HG03432 (cell line): ENCODE results near the gene DIPK1B.

Source experiments
- ATAC-seq: cut with Tn5 transposase; IDR thresholded peaks from one replicate; pipeline ENCODE4 v1.9.1; 2021; ENCODE audit warnings: mild to moderate bottlenecking, moderate library complexity; ENCODE audit not compliant: unreplicated experiment

DIPK1B gene

DNA sequence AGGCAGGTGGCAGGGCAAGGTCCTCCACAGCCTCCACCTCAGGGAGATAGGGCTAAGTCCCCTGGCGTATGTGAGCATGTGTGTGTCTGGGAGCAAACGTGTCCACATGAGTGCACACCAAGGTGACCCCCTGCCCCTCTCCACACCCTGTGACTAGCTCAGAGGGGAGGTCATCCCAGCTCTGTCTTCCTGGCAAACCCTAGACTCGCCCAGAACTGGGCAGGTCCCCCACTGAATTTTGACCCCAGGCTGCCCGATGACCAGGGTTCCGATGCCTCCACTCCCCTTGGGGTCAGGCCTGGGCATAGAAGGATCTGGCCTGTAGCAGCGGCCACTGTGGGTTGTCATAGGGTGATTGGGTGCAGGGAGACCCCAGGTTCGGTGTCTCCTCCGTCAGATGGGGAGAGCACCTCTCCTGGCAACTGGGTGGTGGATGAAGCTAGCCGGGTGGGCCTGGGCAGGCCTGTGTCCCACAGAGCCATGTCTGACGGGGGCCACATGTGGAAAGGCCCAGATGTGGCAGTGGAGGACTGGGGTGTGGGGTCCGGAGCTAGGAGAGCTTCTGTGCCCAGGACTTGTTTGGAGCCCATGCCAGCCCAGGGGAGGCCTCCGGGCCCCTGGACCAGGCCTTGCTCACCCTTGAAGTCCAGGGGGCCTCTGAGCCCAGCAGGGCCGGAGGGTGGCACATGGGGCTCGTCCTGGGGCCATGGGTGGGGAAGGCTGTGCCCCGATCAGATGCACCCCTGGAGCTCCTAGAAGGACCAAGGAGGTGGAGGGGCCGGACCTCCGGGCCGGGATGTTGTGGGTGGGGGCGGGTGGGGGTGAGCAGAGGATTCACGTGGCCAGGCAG is 6.2 kb downstream of the DIPK1B start:
- no peak for ATAC-seq

DNA sequence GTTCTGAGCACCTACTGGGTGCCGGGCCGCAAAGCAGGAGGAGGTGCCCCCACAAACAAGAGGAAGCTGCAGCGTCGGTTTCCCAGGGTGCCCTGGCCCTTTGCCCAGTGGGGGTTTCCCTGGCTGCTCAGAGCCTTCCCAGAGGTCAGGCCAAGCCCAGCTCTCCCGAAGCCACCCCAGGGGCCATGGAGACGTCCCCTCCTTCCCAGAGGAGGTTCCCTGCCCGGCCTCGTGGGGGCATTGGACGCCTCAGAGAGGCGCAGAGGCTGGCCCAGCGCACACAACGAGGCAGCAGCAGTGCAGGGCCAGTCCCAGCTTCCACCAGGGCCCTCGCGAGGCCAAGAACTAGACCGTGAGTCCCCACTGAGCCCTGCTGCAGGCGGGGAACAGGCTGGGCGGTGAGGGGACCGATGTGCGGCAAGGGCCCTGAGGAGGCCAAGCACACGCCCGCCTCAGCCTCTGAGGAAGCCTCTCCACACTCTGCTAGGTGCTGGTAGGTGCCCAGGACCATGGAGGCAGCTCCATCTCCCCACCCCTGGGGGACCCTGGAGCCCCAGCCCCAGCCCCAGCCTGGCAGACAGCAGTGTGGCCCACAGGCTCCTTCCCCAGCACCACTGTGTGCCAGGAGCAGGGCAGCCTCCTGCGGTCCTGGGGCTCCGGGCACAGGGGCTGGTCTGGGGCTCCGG is 7.0 kb downstream of the DIPK1B start:
- no peak for ATAC-seq

DNA sequence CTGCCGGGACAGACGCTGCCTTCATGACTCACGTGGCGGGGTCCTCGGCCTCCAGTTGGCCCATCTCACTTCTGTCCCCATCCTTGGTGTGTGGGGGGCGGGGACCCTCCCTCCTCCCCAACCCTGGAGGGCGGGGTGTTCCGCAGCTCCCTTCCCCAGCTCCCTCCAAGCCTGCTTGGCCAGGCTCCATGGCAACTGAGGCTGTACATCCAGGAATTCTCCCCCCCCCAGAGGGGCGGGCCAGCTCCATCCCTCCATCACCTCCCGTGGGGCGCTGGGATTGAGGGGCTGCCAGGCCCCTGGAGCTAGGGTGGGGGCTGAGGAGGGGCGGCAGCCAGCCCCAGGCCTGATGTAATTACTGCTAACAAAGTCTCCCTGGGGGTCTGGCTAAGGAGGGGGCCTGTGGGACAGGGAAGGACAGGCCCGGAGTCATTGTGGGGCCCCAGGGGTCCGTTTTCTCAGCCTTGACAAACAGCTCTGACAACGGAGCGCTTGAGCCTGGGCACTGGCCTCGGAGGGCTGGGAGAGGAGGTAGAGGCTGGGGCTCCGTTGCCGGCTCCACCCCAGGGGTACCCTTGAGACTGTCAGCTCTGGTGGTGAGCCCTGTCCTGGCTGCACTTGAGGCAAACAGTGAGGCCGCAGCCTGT is 8.0 kb downstream of the DIPK1B start:
- ATAC-seq: no peak

DNA sequence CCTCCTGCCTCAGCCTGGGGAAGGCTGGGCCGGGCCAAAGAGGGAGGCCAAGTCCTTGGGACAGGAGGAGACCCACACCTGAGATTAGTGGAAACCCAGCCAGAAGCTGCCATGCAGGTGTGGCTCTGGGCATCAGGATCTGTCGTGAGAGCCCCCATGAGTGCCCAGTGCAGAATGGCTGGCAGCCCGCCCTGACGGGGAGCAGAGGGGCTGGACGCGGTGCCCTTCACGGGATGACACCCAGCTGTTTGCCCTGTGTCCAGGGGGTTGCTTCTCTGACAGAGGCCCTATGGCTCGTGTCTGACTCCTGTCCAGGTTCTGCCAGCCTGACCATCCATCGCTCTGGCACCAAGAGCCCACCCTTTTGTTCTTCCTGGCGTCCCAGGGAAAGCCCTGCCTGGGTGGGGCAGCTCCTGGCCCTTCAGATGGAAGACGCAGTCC is 8.5 kb downstream of the DIPK1B start:
- ATAC-seq: no peak

DNA sequence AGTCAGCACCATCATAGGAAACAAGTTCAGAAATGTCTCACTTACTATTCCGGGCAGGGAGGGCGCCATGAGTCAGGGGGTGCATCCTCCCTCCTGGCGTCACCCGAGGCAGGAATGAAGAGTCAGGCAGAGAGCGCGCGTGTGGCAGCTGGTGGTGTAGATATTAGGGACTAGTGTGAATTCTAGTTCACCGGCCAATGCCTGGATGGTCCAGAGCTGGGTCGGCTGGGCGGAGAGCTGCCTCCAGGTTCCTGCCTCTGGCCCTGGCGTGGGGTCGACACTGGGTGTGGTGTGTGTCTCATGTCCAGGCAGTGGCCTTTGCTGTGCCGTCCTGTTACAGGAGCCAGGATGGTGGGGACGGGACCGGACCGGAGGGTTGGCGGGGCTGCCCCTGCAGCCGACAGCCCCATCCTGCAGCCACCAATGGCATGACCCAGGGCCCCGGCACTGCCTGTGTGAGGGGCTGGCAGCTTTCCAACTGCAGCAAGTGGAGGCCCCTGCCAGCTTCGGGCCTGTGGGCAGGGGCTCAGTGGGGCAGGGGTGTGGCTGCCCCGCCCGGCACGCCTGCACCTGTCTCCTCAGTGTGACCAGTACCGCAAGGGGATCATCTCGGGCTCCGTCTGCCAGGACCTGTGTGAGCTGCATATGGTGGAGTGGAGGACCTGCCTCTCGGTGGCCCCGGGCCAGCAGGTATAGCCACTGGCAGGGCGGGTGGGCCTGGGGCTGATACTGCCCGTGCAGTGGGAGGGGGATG is 9.1 kb downstream of the DIPK1B start:
- ATAC-seq: no peak

DNA sequence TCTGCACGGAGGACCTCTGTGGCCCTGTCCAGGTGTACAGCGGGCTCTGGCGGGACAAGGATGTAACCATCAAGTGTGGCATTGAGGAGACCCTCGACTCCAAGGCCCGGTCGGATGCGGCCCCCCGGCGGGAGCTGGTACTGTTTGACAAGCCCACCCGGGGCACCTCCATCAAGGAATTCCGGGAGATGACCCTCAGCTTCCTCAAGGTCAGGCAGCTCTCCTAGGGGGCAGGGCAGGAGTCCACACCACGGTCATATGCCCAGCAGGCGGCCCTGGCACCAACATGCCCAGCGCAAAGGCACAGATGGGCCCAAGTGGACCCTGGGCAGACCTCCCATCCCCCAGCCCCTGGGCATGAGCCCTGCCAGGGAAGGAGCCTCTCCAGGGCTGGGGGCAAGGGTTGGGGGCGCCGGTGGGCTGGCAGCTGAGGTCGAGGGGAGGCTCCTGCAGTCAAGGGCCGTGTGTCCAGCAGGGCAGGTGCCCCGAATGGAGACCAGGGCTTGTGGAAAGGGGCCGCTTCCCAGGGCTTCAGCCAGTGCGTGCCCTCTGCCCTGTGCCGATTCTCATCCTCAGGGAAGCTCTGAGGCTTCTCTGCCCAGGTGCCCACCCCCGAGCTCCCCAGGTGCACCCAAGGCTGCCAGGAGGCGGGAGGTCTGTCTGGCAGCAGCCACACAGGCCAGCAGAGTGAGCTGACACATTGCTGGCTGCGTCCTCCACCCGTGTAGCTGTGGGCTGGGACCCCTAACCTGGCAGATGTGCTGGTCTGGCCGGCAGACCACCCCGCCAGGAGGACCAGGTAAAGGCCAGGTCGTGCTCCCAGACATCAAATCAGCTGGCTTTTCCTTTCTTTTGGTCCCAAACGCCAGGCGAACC is 10.0 kb downstream of the DIPK1B start:
- ATAC-seq: no peak

DNA sequence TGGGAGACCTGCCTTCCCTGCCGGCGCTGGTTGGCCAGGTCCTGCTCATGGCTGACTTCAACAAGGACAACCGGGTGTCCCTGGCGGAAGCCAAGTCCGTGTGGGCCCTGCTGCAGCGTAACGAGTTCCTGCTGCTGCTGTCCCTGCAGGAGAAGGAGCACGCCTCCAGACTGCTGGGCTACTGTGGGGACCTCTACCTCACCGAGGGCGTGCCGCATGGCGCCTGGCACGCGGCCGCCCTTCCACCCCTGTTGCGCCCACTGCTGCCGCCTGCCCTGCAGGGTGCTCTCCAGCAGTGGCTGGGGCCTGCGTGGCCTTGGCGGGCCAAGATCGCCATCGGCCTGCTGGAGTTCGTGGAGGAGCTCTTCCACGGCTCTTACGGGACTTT is 10.6 kb downstream of the DIPK1B start:
- no peak for ATAC-seq

DNA sequence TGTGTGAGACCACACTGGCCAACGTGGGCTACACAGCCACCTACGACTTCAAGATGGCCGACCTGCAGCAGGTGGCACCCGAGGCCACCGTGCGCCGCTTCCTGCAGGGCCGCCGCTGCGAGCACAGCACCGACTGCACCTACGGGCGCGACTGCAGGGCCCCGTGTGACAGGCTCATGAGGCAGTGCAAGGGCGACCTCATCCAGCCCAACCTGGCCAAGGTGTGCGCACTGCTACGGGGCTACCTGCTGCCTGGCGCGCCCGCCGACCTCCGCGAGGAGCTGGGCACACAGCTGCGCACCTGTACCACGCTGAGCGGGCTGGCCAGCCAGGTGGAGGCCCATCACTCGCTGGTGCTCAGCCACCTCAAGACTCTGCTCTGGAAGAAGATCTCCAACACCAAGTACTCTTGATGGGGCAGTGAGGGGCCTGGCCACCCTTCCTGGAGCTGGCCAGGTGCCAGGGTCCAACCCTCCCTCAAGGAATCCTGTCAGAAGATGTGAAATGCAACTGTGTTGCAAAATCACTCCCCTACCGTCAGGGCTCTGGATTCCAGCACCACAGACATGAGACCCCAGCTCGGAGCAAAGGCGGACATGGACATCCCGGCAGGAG is 11.1 kb downstream of the DIPK1B start:
- no peak for ATAC-seq

DNA sequence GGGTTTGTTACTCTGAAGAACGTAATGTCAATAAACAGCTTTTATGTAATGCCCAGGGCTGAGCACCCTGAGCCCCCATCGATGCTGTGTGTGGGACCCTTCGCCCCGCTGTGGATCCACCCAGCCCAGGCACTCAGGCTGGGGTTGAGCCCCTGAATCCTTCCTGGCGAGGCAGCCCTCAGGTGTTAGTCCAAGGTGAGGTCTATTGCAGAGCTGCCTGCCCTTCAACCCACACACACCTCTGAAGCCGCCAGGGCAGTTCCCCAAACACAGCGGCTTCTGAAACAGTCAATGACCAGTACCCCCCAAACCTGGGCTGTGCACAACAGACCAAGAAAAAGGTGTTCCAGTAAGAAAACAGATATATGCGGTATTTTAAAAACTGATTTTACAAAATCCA is 11.6 kb downstream of the DIPK1B start:
- ATAC-seq: no peak

DNA sequence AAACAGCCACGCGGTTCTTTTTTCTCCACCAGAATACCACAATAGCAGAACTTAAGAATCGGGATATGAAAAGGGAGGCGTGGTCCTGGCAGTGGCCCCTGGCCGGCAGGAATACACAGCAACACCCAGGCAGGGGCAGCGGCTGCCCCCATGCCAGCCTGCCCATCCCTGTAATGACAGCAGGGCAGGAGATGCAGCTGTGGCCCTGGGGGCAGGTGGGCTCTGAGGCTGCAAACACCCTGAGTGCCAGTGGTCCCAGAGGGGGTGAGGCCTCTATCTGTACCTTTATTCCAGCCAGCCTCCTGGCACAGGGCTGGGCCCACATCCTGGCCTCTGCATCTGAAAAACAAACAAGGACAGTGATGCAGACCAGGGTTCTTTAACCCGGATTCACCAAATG is 12.4 kb downstream of the DIPK1B start:
- ATAC-seq: no peak

DNA sequence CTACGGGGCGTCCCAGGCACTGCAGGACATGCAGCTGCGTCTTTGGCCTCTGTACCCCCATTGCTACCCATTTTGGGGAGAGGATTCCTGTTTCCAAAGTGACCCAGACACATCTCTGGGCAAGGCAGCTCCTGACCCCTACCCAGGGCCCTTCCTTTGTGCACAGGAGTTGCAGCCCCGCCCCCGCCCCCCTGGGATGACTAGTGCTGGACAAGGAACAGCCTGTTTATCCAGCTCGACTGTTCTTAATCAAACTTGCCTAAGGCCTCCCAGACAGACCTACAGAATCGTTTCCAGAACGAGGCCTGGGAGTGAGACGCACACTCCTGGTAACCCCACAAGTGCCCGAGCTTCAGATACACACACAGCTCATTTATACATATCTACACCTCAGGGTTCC is 13.2 kb downstream of the DIPK1B start:
- ATAC-seq: no peak

DNA sequence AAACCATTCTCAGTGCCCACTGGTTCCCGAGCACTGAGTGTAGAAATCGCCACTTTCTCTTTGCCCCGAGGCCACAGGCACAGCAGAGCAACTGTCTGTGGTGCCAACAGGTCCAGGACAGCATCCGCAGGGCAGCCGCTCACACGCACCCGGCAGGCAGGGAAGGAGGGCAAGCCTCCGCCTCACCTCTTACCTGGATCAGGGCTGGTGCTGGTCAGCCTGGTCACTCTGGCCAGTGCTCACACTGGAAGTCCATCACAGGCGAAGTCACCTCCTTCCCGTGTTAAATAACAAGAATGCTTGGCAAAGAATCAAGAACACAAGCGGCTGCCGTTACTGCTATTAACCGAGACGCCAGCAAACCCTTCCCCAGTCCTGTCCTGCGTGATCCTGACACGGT is 13.7 kb downstream of the DIPK1B start:
- ATAC-seq: no peak

DNA sequence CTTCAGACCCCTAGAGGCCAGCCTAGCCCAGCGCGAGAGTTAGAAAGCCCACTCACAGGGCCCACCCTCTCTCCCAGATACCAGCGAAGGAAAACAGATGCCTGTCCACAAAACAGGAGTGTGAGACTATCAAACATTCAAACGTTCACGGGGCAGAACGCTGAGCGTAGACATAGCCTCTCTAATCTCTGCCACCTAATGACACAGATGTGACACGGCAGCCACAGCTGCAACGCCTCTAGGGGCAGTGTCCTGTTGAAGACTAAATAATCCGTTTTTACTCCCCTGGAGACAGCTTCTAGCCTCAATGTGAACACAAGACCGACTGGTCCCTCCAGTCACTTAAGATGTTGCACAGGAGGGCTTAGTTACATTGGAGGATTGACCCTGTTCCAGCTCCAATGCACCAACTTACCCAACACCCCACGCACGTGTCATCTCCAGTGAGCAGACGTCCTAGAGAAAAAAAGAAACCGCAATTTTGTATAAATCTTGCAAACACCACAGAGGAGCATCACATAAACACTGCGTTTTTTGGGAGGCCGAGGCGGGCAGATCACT is 14.3 kb downstream of the DIPK1B start:
- no peak for ATAC-seq

DNA sequence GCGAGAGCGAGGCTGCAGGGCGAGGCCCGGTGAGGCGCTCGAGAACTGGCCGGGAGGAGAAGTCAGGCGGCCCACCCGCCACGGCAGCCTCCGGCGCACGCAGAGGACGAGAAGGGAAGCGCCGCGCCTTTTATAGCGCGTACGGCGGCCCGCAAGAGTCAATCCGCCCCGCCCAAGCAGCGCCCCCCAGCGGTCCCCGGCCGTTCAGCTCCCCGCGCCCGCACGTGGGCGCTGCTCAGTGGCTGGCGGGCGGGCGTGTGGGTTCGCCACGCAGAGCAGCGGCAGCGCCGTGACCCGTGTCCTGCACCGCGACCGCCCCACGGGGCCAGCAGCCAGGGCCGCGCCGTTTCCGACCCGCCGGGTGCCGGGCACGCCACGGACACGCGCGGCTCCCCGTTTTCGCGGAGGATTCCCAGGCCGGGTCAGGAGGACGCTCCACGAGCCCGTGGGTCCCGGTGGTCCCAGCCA is 15.7 kb downstream of the DIPK1B start:
- ATAC-seq: peak; percentile 74

DNA sequence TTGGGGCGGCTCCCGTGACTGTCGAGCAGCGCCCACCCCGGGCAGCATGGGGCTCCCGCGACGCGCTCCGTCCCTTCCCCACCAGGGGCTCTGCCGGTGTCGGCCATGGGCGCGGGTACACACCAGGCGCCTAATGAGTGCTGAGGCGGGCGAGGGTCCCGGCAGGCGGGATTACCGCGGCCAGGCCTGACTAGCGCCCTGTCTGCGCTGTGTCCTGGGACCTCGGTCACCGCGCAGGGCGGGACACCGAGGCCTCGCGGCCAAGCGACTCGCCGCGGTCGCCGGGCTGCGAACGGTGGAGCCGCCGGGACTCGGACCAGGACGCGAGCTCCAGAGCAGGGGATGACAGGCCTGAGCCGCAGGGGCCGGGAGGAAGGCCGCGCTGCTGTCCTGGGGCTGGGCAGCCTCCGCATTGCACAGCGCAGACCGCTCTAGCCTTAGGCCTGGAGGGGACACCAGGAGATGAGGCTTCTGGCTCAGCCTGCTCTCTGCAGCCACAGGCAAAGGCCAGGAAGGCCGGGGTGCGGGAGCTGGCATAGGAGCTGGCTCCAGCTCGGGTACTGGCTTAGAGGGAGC is 16.3 kb downstream of the DIPK1B start:
- ATAC-seq: peak; percentile 22

DNA sequence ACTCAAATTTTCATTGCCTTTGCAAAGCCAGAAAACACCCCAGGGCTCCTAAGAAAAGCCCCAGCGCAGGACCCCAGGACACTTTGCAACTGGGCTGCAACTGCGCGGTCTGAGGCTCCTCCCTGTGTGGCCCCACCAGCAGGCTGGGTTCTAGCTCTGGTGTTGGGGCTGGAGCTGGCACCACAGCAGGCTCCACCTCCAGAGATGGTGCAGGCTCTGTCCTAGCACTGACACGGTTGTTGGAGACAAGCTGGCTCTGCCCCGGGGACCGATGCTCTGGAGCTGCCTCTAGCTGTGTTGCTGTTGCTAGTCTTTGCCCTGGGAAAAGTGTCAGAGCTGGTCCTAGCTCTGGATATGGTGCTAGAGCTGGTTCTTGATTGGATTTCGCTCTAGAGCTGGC is 16.8 kb downstream of the DIPK1B start:
- no peak for ATAC-seq

DNA sequence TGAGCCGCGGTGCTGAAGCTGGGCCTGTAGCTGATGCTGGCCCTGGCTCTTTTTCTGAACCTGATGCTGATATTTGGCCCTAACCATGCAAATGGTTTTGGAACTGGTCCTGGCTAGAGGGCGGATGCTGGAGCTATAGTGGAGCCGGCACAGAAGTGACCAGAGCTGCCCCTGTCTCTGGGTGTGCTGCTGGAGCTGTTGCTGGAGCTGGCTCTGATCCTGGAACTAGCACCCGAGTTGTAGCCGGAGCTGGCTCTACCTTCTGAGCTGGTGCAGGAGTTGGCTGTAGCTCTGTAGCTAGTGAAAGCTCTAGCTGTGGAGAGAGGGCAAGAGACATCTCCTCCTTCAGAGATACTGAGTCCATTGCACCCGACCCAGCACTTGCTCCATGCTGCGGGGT is 17.6 kb downstream of the DIPK1B start:
- ATAC-seq: no peak

DNA sequence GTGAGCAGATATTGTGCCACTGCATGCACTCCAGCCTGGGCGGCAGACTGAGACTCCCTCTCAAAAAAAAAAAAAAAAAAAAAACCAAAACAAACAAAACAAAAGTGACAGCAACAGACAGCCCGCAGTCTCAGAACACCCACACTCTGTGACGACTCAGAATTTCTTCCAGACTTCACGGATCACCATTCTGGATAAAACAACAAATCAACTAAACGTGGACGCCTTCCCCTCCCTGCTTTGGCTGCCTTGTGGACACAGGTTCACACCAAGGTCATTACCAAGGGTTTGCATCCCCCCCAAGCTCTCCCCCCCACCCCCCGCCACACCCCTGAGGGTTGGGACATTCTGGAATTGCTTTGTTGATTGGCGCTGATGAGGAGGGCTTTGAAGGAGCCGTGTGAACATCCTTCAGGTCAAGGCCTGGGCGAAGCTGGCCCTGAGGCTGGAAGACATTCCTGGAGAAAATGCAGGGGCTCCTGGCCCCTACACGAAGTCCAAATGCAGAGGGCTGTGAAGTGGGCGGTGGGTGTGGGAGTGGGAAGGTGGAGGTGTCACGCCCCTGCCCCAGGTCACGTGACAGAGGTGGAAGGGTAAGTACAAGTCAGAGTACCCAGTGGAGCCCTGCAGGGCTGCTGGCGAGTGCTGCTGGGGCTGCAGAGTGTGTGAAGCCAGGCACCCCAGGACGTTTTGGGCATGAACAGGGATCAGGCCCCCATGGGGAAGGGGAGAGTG is 20.2 kb downstream of the DIPK1B start:
- ATAC-seq: no peak
